HEK293 (cell line): ENCODE data around the gene FUT8.
"Not testable (repeated sequence)": the region's sequence is repeated elsewhere in the genome, so short reads cannot be mapped to it uniquely, and the experiment has no call there.

Source experiments
- CTCF ChIA-PET: fragments of 350-600 bp; formaldehyde crosslinking; extraction: SDS; loops from one replicate; lab custom pipeline; 2021; ENCODE audit warnings: antibody characterized with exemption; lab: Yijun Ruan, JAX
- POLR2A ChIA-PET: fragments of 300-600 bp; formaldehyde crosslinking; extraction: SDS; loops from one replicate; lab custom pipeline; 2020; ENCODE audit warnings: antibody characterized with exemption, inconsistent platforms; lab: Yijun Ruan, JAX
- H3K27ac ChIP-seq: fragments of 200-500 bp; sonication (Bioruptor generic); 2 replicates; pipeline ENCODE4 v1.5.1; 2014; ENCODE audit warnings: low read depth, low read length, control low read depth, inconsistent platforms; ENCODE audit errors: extremely low read depth
- H3K36me3 ChIP-seq, 2 experiments: fragments of 200-500 bp in 1 of 2; sonication (Bioruptor generic) in 1 of 2; 1 replicate in 1 of 2; 2 replicates in 1 of 2; pipeline ENCODE4 v1.5.1; 2014 to 2017; ENCODE audit warnings: inconsistent platforms in 2 of 2, low read length in 2 of 2; ENCODE audit not compliant: control insufficient read depth in 2 of 2, insufficient read depth in 1 of 2
- H3K4me1 ChIP-seq: fragments of 200-500 bp; sonication (Bioruptor generic); 2 replicates; pipeline ENCODE4 v1.5.1; 2014; ENCODE audit warnings: mild to moderate bottlenecking, low read length, inconsistent platforms; ENCODE audit not compliant: control insufficient read depth, insufficient read depth
- H3K4me3 ChIP-seq: 2 replicates; pipeline ENCODE4 v1.5.1; 2011; ENCODE audit warnings: low read depth, mild to moderate bottlenecking, control low read depth, low read length, moderate library complexity
- H3K9me3 ChIP-seq: fragments of 200-500 bp; sonication (Bioruptor generic); 2 replicates; pipeline ENCODE4 v1.5.1; 2014; ENCODE audit warnings: low read depth, low read length, inconsistent platforms; ENCODE audit not compliant: control insufficient read depth, insufficient read depth
- MZF1 ChIP-seq: fragments of 450-650 bp; formaldehyde crosslinking; IDR thresholded peaks from 2 replicates; pipeline ENCODE4 v1.5.1; 2017; ENCODE audit warnings: missing biosample characterization, missing genetic modification characterization, borderline replicate concordance
- OVOL3 ChIP-seq: fragments of 450-650 bp; formaldehyde crosslinking; IDR thresholded peaks from 2 replicates; pipeline ENCODE4 v1.5.1; 2016; ENCODE audit warnings: missing biosample characterization, missing genetic modification characterization
- ZNF132 ChIP-seq: fragments of 450-650 bp; formaldehyde crosslinking; IDR thresholded peaks from 2 replicates; pipeline ENCODE4 v1.5.1; 2017; ENCODE audit warnings: missing biosample characterization, missing genetic modification characterization, borderline replicate concordance
- ZNF239 ChIP-seq: fragments of 450-650 bp; formaldehyde crosslinking; IDR thresholded peaks from 2 replicates; pipeline ENCODE4 v1.5.1; 2016; ENCODE audit warnings: missing biosample characterization, missing genetic modification characterization
- ZNF341 ChIP-seq: fragments of 450-650 bp; formaldehyde crosslinking; IDR thresholded peaks from 2 replicates; pipeline ENCODE4; 2016; ENCODE audit warnings: low read depth, missing biosample characterization, missing genetic modification characterization
- ZNF366 ChIP-seq: fragments of 450-650 bp; formaldehyde crosslinking; conservative IDR thresholded peaks from 2 replicates; pipeline ENCODE4 v1.5.1; 2016; ENCODE audit warnings: missing biosample characterization, missing genetic modification characterization
- ZNF37A ChIP-seq: fragments of 450-650 bp; IDR thresholded peaks from 2 replicates; pipeline ENCODE4 v1.5.1; 2018; ENCODE audit warnings: missing biosample characterization, missing genetic modification characterization
- ZNF561 ChIP-seq: fragments of 450-650 bp; IDR thresholded peaks from 2 replicates; pipeline ENCODE4 v1.5.1; 2018; ENCODE audit warnings: missing biosample characterization, missing genetic modification characterization, borderline replicate concordance
- ZNF600 ChIP-seq: fragments of 450-650 bp; formaldehyde crosslinking; IDR thresholded peaks from 2 replicates; pipeline ENCODE4 v1.5.1; 2016; ENCODE audit warnings: missing biosample characterization, missing genetic modification characterization
- ZNF610 ChIP-seq: fragments of 450-650 bp; formaldehyde crosslinking; IDR thresholded peaks from 2 replicates; pipeline ENCODE4 v1.5.1; 2016; ENCODE audit warnings: missing biosample characterization, missing genetic modification characterization, borderline replicate concordance
- ZNF660 ChIP-seq: fragments of 450-650 bp; IDR thresholded peaks from 2 replicates; pipeline ENCODE4 v1.5.1; 2018; ENCODE audit warnings: missing biosample characterization, mild to moderate bottlenecking, missing genetic modification characterization
- ZNF664 ChIP-seq: fragments of 450-650 bp; formaldehyde crosslinking; IDR thresholded peaks from 2 replicates; pipeline ENCODE4 v1.5.1; 2016; ENCODE audit warnings: missing biosample characterization, missing genetic modification characterization
- ZSCAN16 ChIP-seq: fragments of 450-650 bp; formaldehyde crosslinking; IDR thresholded peaks from 2 replicates; pipeline ENCODE4 v1.5.1; 2016; ENCODE audit warnings: missing biosample characterization, missing genetic modification characterization
- TF ChIP-seq, protein P1 (sequence below): fragments of 450-650 bp; formaldehyde crosslinking; IDR thresholded peaks from 2 replicates; pipeline ENCODE4 v1.5.1; 2016; ENCODE audit warnings: missing biosample characterization, missing genetic modification characterization
- TF ChIP-seq, protein P2 (sequence below): fragments of 450-650 bp; formaldehyde crosslinking; optimal IDR thresholded peaks from 2 replicates; pipeline ENCODE3; 2016; ENCODE audit warnings: missing biosample characterization, mild to moderate bottlenecking, missing genetic modification characterization
- TF ChIP-seq, protein P3 (sequence below): fragments of 450-650 bp; formaldehyde crosslinking; IDR thresholded peaks from 2 replicates; pipeline ENCODE4; 2016; ENCODE audit warnings: missing biosample characterization, missing genetic modification characterization
- TF ChIP-seq, protein P4 (sequence below): fragments of 450-650 bp; formaldehyde crosslinking; IDR thresholded peaks from 2 replicates; pipeline ENCODE4 v1.5.1; 2016; ENCODE audit warnings: missing biosample characterization, missing genetic modification characterization

The FUT8 gene

DNA sequence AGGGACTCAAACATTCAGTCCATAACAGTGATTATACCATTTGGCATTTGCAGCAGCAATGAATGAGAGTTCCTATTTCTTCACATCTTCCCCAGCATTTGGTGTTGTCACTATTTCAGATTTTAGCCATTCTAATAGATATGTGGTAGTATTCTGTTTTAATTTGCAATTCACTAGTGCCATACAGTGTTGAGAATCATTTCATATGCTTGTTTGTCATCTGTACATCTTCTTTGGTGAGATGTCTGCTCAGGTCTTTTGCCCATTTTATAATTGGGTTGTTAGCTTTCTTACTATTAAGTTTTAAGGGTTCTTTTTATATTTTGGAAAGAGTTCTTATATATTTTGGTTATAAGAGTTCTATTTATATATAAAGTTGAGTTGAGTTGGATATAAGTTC is 276.5 kb downstream of the FUT8 start (continued):
- TF ChIP-seq OVOL3 (tag by site-specific recombination), result no peak

DNA sequence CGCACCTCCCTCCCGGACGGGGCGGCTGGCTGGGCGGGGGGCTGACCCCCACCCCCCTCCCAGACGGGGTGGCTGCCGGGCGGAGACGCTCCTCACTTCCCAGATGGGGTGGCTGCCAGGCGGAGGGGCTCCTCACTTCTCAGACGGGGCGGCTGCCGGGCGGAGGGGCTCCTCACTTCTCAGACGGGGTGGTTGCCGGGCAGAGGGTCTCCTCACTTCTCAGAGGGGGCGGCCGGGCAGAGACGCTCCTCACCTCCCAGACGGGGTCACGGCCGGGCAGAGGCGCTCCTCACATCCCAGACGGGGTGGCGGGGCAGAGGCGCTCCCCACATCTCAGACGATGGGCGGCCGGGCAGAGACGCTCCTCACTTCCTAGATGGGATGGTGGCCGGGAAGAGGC is 280.0 kb downstream of the FUT8 start:
- H3K4me1 ChIP-seq, POLR2A ChIA-PET, H3K4me3 ChIP-seq, H3K9me3 ChIP-seq, H3K27ac ChIP-seq, CTCF ChIA-PET, H3K36me3 ChIP-seq: not testable (repeated sequence)

DNA sequence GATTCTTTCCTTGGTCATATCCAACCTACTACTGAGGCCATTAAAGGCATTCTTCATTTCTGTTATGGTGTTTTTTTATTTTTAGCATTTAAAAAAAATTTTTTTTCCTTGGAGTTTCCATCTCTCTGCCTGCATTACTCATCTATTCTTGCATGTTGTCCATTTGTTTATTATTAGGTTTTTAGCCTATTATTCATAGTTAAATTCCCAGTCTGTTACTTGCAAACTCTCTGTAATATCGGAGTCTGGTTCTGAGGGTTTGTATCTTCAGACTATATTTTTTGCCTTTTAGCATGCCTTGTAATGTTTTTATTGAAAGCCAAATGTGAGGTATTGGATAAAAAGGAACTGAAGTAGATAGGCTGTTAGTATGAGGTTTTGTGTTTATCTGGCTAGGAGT is 284.3 kb downstream of the FUT8 start:
- Histone ChIP-seq H3K27ac (no peak overlapping the region), H3K36me3 (no peaks in the 10 kb centered on the region), H3K4me1 (no peaks in the 10 kb centered on the region), H3K9me3 (no peaks in the 10 kb centered on the region), H3K4me3 (no peak overlapping the region)
- CTCF ChIA-PET, result interaction anchor here (0.6 kb wide), 1 partner anchor 57 kb away, joined by 3 read pairs; no protein-coding TSS in a partner anchor
- POLR2A ChIA-PET, result no interaction called here
- TF ChIP-seq ZNF664, result no peak
- no peak for TF ChIP-seq ZNF660 (tag by site-specific recombination)
- no peak for TF ChIP-seq ZNF341 (tag by site-specific recombination)
- no peak for TF ChIP-seq ZNF37A (tag by site-specific recombination)
- TF ChIP-seq MZF1 (tag by site-specific recombination), result no peak
- no peak for TF ChIP-seq ZNF239 (tag by site-specific recombination)
- TF ChIP-seq ZSCAN16 (tag by site-specific recombination), result no peak

DNA sequence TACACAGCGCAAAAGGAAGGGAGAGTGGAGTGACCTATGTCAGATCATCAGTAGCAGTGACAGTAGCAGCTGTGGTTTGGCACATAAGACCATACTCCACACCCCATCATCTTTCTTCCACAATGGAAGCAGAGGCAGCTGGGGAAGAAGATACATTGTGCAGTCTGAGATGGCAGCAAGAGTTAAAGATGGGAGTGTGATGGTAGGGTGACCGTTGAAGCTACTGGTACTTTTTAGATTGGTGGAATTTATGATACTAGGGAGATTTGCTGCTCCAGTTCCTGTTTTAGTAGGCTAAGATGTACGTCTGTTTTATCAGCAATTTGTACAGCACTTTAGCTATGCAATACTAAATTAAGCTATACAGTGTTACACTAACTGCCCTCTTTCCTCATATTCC is 291.0 kb downstream of the FUT8 start:
- Histone ChIP-seq H3K4me3 (no peak overlapping the region), H3K9me3 (no peaks in the 10 kb centered on the region), H3K36me3 (no peaks in the 10 kb centered on the region), H3K4me1 (no peaks in the 10 kb centered on the region), H3K27ac (no peak overlapping the region)
- ChIA-PET CTCF (interaction anchor here (0.7 kb wide), 1 partner anchor 11 kb away, joined by 3 read pairs; no protein-coding TSS in a partner anchor), POLR2A (no interaction called here)
- TF ChIP-seq ZNF561 (tag by site-specific recombination) (no peak), ZNF610 (tag by site-specific recombination) (no peak), ZNF132 (tag by site-specific recombination) (no peak), ZNF366 (no peak), ZNF600 (tag by site-specific recombination) (no peak)
- TF ChIP-seq, protein P1, sequence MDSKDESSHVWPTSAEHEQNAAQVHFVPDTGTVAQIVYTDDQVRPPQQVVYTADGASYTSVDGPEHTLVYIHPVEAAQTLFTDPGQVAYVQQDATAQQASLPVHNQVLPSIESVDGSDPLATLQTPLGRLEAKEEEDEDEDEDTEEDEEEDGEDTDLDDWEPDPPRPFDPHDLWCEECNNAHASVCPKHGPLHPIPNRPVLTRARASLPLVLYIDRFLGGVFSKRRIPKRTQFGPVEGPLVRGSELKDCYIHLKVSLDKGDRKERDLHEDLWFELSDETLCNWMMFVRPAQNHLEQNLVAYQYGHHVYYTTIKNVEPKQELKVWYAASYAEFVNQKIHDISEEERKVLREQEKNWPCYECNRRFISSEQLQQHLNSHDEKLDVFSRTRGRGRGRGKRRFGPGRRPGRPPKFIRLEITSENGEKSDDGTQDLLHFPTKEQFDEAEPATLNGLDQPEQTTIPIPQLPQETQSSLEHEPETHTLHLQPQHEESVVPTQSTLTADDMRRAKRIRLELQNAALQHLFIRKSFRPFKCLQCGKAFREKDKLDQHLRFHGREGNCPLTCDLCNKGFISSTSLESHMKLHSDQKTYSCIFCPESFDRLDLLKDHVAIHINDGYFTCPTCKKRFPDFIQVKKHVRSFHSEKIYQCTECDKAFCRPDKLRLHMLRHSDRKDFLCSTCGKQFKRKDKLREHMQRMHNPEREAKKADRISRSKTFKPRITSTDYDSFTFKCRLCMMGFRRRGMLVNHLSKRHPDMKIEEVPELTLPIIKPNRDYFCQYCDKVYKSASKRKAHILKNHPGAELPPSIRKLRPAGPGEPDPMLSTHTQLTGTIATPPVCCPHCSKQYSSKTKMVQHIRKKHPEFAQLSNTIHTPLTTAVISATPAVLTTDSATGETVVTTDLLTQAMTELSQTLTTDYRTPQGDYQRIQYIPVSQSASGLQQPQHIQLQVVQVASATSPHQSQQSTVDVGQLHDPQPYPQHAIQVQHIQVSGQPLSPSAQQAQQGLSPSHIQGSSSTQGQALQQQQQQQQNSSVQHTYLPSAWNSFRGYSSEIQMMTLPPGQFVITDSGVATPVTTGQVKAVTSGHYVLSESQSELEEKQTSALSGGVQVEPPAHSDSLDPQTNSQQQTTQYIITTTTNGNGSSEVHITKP, result no peak
- TF ChIP-seq, protein P2, sequence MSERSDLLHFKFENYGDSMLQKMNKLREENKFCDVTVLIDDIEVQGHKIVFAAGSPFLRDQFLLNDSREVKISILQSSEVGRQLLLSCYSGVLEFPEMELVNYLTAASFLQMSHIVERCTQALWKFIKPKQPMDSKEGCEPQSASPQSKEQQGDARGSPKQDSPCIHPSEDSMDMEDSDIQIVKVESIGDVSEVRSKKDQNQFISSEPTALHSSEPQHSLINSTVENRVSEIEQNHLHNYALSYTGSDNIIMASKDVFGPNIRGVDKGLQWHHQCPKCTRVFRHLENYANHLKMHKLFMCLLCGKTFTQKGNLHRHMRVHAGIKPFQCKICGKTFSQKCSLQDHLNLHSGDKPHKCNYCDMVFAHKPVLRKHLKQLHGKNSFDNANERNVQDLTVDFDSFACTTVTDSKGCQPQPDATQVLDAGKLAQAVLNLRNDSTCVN (tag by site-specific recombination), result no peak
- TF ChIP-seq, protein P3, sequence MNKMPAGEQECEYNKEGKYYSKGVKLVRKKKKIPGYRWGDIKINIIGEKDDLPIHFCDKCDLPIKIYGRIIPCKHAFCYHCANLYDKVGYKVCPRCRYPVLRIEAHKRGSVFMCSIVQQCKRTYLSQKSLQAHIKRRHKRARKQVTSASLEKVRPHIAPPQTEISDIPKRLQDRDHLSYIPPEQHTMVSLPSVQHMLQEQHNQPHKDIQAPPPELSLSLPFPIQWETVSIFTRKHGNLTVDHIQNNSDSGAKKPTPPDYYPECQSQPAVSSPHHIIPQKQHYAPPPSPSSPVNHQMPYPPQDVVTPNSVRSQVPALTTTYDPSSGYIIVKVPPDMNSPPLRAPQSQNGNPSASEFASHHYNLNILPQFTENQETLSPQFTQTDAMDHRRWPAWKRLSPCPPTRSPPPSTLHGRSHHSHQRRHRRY (tag by site-specific recombination), result no peak
- TF ChIP-seq, protein P4, sequence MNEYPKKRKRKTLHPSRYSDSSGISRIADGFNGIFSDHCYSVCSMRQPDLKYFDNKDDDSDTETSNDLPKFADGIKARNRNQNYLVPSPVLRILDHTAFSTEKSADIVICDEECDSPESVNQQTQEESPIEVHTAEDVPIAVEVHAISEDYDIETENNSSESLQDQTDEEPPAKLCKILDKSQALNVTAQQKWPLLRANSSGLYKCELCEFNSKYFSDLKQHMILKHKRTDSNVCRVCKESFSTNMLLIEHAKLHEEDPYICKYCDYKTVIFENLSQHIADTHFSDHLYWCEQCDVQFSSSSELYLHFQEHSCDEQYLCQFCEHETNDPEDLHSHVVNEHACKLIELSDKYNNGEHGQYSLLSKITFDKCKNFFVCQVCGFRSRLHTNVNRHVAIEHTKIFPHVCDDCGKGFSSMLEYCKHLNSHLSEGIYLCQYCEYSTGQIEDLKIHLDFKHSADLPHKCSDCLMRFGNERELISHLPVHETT (tag by site-specific recombination), result no peak
- TF ChIP-seq, all 188 proteins: peak for 0
